HG03469 (cell line): ENCODE results near the gene NLGN4Y.
"Not testable (repeated sequence)": the region's sequence is repeated elsewhere in the genome, so short reads cannot be mapped to it uniquely, and the experiment has no call there.

ENCODE experiments used
- ATAC-seq: cut with Tn5 transposase; IDR thresholded peaks from one replicate; pipeline ENCODE4 v1.9.1; 2021; ENCODE audit warnings: mild to moderate bottlenecking, moderate library complexity, moderate number of reproducible peaks; ENCODE audit not compliant: unreplicated experiment

The NLGN4Y gene

DNA sequence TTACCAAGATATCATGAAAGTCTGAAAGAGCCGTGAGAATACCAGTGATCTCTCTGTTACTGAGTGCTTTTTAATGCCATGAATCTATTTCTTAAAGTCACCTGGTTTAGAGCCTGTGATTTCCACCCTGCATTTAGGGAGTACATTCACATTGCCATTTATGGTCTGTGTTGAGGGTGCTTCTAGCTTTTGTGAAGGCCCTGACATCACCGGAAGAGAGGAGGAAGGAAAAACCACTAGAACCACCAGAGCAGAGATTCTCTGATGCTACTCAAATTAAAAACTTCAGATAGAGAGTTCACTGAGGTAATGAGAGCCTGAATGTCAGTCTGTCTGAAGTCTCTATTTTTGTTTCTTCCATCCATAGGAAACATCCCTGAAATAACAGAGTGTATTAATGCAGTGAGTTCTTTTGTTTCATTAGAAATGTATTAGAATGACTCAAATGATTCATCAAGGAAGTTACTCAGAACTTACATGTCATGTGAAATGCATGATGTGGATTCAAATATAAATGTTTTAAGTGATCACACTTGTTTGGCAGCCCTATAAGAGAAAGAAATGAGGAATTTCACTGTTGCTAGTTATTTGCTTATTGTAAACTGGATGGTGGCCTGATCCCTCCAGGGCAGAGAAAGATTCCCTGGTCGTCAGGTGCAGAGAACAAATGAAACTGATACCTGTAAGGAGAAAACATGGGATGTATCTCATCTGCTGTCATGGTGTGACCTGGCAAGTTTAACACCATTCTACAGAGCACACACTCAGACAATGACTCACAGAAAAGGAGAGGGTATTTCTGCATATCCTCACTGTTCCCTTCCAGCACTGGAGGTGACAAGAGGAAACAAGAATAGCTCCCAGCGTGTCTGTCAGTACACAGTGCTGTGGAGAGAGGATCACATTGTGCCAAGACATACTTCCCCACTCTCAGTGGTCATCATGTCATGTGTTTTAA is 310.1 kb downstream of the NLGN4Y start:
- ATAC-seq, result peak; percentile 89

DNA sequence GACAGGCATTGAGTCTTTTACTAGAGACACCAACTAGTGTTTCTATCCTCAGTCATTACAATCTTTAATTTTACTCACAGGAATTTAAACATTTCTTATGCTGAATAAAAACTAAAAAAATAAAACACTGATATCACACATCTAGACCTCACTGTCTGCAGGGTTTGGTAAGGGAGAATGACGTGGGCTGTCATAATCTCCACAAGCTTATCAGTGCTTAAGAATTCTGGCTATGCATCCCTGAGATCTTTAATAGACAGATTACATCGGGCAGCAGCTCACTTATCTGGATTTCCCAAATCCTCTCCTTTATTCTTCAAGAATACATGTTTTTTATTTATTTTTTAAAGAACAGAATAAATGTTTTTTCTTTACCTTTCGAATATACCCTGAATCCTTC is 313.1 kb downstream of the NLGN4Y start:
- no peak for ATAC-seq

GRCh38 chrY:14850734-14851133 is 326.4 kb downstream of the NLGN4Y start:
- no peak for ATAC-seq

GRCh38 chrY:14860448-14860847 is 336.1 kb downstream of the NLGN4Y start:
- ATAC-seq, result no peak

DNA sequence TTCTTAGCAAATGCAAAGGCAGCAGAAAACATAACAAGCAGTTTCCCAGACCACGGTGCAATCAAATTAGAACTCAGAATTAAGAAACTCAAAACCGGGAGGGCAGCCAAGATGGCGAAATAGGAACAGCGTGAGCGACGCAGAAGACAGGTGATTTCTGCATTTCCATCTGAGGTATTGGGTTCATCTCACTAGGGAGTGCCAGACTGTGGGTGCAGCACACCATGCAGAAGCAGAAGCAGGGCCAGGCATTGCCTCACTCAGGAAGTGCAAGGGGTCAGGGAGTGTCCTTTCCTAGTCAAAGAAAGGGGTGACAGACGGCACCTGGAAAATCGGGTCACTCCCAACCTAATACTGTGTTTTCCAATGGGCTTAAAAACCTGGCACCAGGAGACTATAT is 336.7 kb downstream of the NLGN4Y start:
- not testable (repeated sequence) for ATAC-seq

DNA sequence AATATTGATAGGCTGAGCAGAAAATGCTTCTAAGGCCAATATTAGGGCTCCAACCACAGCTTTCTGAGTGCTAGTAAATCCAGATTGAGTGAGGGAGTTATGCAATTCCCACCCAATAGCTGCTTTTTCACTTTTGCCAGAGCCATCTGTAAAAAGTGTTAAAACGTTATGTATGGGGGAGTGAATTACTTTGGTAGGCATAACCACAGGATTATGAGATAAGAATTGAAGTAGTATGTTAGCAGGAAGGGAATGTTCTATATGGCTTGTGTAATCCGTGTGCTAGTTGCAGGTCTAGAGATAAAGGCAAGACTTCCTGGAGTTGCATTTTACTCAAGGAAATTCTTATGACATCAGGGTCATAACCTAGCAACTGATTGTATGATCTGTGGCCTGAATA is 347.6 kb downstream of the NLGN4Y start:
- no peak for ATAC-seq
